Stimulated activated CD8-positive, alpha-beta memory T cell treated with anti-CD3 and anti-CD28 coated beads, Interleukin-12 subunit alpha, Interleukin-12 subunit beta, amount 100 ng/mL, for 24 hours (primary cell): ENCODE data around the gene ADORA1.

Experiments
- DNase-seq: peaks from one replicate; pipeline ENCODE4 v3.0.0-alpha.2; 2020; ENCODE audit errors: extremely low read depth

ADORA1 gene

GRCh38 chr1:203186446-203187303 is 59.1 kb downstream of the ADORA1 start, which contains the start of gene CHI3L1:
CHI3L1 (minus strand) TSS chr1:203186704; CDS start chr1:203186623, 81 bp downstream.
- DNase-seq, result no peak

- no peak for DNase-seq
Measured at GRCh38 chr1:203187304-203187685, 59.8 kb downstream of the ADORA1 start.

- DNase-seq, result no peak
Measured at GRCh38 chr1:203187689-203188264, 60.3 kb downstream of the ADORA1 start.

- no peak for DNase-seq
Measured at GRCh38 chr1:203188686-203189232, 61.2 kb downstream of the ADORA1 start.

- no peak for DNase-seq
Measured at GRCh38 chr1:203189951-203190352, 62.4 kb downstream of the ADORA1 start.

- DNase-seq, result no peak
Measured at GRCh38 chr1:203190949-203191348, 63.4 kb downstream of the ADORA1 start.

GRCh38 chr1:203196371-203196770 is 68.8 kb downstream of the ADORA1 start:
- DNase-seq, result no peak

GRCh38 chr1:203197625-203198024 is 70.1 kb downstream of the ADORA1 start:
- DNase-seq, result no peak

GRCh38 chr1:203199002-203199401 is 71.5 kb downstream of the ADORA1 start:
- no peak for DNase-seq

- no peak for DNase-seq
Measured at GRCh38 chr1:203199481-203199815, 71.9 kb downstream of the ADORA1 start.

GRCh38 chr1:203199816-203200571 is 72.5 kb downstream of the ADORA1 start:
- no peak for DNase-seq

- no peak for DNase-seq
Measured at GRCh38 chr1:203200916-203201315, 73.4 kb downstream of the ADORA1 start.

GRCh38 chr1:203201516-203202205 is 74.1 kb downstream of the ADORA1 start:
- no peak for DNase-seq

GRCh38 chr1:203202431-203203245 is 75.1 kb downstream of the ADORA1 start:
- no peak for DNase-seq

- DNase-seq, result no peak
Measured at GRCh38 chr1:203204756-203205155, 77.2 kb downstream of the ADORA1 start.

GRCh38 chr1:203206129-203206687 is 78.7 kb downstream of the ADORA1 start:
- DNase-seq, result no peak

- no peak for DNase-seq
Measured at GRCh38 chr1:203207751-203208150, 80.2 kb downstream of the ADORA1 start.

GRCh38 chr1:203208181-203208580 is 80.7 kb downstream of the ADORA1 start:
- no peak for DNase-seq

- no peak for DNase-seq
Measured at GRCh38 chr1:203210350-203210749, 82.8 kb downstream of the ADORA1 start.

GRCh38 chr1:203210988-203211387 is 83.5 kb downstream of the ADORA1 start:
- DNase-seq, result no peak

GRCh38 chr1:203211812-203212211 is 84.3 kb downstream of the ADORA1 start:
- no peak for DNase-seq
